Measurements from ENCODE around the gene ARHGAP22. TPM values are rescaled to one million over a fixed set of nuclear protein-coding genes. Genes with fewer than 3 reads are reported as not detected.

ARHGAP22 gene
- total RNA-seq, 2 donors from 2014 or later, result 1.8 to 5.7 TPM

- peak; percentile 57 for DNase-seq (ENCODE audit: low spot score)
- TF ChIP-seq CTCF (IDR thresholded peaks at IDR 0.05), result no peak
- Histone ChIP-seq H3K27ac (no peak overlapping the region), H3K4me3 (no peak overlapping the region), H3K9me3 (no peaks in the 10 kb centered on the region), H3K27me3 (no peaks in the 10 kb centered on the region), H3K4me1 (peaks cover 0 to 9% of the 10 kb centered on the region in 2 donors), H3K36me3 (no peaks in the 10 kb centered on the region)
Measured at GRCh38 chr10:48496831-48497779, 107.8 kb downstream of the ARHGAP22 start.

GRCh38 chr10:48496105-48496830 is 108.6 kb downstream of the ARHGAP22 start:
- DNase-seq (ENCODE audit: low spot score), result peak; percentile 40
- Histone ChIP-seq H3K27ac (no peak overlapping the region), H3K4me3 (no peak overlapping the region), H3K9me3 (no peaks in the 10 kb centered on the region), H3K27me3 (no peaks in the 10 kb centered on the region), H3K36me3 (no peaks in the 10 kb centered on the region), H3K4me1 (peaks cover 0 to 9% of the 10 kb centered on the region in 2 donors)
- no peak for TF ChIP-seq CTCF (IDR thresholded peaks at IDR 0.05)

GRCh38 chr10:48495282-48496045 is 109.4 kb downstream of the ARHGAP22 start:
- Histone ChIP-seq H3K4me3 (no peak overlapping the region), H3K27ac (no peak overlapping the region), H3K4me1 (peaks cover 0 to 9% of the 10 kb centered on the region in 2 donors), H3K36me3 (no peaks in the 10 kb centered on the region), H3K9me3 (no peaks in the 10 kb centered on the region), H3K27me3 (no peaks in the 10 kb centered on the region)
- TF ChIP-seq CTCF (IDR thresholded peaks at IDR 0.05), result no peak
- DNase-seq (ENCODE audit: low spot score), result peak; percentile 23

GRCh38 chr10:48494611-48495010 is 110.3 kb downstream of the ARHGAP22 start:
- TF ChIP-seq CTCF (IDR thresholded peaks at IDR 0.05), result no peak
- Histone ChIP-seq H3K4me1 (peaks cover 0 to 9% of the 10 kb centered on the region in 2 donors), H3K9me3 (no peaks in the 10 kb centered on the region), H3K36me3 (no peaks in the 10 kb centered on the region), H3K27me3 (no peaks in the 10 kb centered on the region), H3K27ac (no peak overlapping the region), H3K4me3 (no peak overlapping the region)
- DNase-seq (ENCODE audit: low spot score), result no peak

GRCh38 chr10:48494073-48494472 is 110.8 kb downstream of the ARHGAP22 start:
- Histone ChIP-seq H3K4me3 (no peak overlapping the region), H3K4me1 (peaks cover 0 to 9% of the 10 kb centered on the region in 2 donors), H3K27ac (no peak overlapping the region), H3K27me3 (no peaks in the 10 kb centered on the region), H3K36me3 (no peaks in the 10 kb centered on the region), H3K9me3 (no peaks in the 10 kb centered on the region)
- TF ChIP-seq CTCF (IDR thresholded peaks at IDR 0.05), result no peak
- DNase-seq (ENCODE audit: low spot score), result no peak

Data from right atrium auricular region (tissue), 2 donors.